Peyer's patch (tissue), 4 donors: ENCODE data around the gene CACNA2D3.

Experiments
- POLR2A ChIP-seq, 2 donors: fragments of 450-650 bp; IDR thresholded peaks; one replicate each; pipeline ENCODE4 v1.5.1; 2017; ENCODE audit warnings: antibody characterized with exemption in 2 of 2, mild to moderate bottlenecking in 2 of 2, moderate library complexity in 2 of 2
- TF ChIP-seq, protein P1 (sequence below), 6 experiments: fragments of 450-650 bp in 4 of 6; fragments of 200-600 bp in 2 of 6; sonication (generic) in 1 of 6; IDR thresholded peaks; one replicate each; pipeline ENCODE4 v1.5.1; 2017 to 2019; ENCODE audit warnings: antibody characterized with exemption in 6 of 6, mild to moderate bottlenecking in 3 of 6, moderate library complexity in 1 of 6

DNA sequence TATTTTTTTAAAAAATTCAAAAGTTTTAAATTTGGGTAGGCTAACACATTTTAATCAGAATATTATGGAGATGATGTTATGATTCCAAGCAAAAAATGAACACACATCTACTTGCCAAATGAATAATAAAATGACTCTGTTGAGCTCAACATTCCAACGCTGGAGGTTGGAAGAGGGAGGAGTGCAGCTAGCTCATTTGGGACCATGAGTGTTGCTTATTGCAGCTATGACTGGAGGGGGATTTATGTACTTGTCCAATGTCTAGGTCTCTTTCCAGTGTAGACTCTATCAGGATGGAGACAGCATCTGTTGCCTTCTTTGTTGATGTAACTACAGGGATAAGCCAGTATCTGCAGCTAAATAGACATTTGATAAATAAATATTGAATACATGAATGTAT, 310.6 kb downstream of the CACNA2D3 start:
- no peak for TF ChIP-seq POLR2A (IDR thresholded peaks at IDR 0.05)
- TF ChIP-seq, protein P1, sequence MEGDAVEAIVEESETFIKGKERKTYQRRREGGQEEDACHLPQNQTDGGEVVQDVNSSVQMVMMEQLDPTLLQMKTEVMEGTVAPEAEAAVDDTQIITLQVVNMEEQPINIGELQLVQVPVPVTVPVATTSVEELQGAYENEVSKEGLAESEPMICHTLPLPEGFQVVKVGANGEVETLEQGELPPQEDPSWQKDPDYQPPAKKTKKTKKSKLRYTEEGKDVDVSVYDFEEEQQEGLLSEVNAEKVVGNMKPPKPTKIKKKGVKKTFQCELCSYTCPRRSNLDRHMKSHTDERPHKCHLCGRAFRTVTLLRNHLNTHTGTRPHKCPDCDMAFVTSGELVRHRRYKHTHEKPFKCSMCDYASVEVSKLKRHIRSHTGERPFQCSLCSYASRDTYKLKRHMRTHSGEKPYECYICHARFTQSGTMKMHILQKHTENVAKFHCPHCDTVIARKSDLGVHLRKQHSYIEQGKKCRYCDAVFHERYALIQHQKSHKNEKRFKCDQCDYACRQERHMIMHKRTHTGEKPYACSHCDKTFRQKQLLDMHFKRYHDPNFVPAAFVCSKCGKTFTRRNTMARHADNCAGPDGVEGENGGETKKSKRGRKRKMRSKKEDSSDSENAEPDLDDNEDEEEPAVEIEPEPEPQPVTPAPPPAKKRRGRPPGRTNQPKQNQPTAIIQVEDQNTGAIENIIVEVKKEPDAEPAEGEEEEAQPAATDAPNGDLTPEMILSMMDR (IDR thresholded peaks at IDR 0.05), result no peak
